ENCODE data around the gene PRCC.

DNA sequence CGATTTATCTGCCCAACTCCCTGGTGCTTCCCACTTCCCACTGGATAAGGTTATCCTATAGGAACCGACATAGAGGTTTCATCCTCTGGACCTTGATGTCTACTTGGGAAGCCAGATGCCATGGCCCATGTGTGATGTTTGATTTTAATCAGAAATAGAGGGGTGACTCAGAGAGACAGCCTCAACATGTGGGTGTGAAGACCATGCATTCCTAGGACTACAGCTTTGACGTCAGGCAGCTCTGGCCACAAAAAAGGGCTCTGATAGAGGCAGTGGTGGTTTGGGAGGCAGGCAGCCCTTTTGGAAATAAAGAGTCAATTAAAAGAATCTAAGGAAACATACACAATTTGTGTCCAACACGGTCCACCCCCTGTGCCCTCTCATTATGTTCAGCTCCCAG is 54.5 kb downstream of the PRCC start:
- TF ChIP-seq, protein P1, sequence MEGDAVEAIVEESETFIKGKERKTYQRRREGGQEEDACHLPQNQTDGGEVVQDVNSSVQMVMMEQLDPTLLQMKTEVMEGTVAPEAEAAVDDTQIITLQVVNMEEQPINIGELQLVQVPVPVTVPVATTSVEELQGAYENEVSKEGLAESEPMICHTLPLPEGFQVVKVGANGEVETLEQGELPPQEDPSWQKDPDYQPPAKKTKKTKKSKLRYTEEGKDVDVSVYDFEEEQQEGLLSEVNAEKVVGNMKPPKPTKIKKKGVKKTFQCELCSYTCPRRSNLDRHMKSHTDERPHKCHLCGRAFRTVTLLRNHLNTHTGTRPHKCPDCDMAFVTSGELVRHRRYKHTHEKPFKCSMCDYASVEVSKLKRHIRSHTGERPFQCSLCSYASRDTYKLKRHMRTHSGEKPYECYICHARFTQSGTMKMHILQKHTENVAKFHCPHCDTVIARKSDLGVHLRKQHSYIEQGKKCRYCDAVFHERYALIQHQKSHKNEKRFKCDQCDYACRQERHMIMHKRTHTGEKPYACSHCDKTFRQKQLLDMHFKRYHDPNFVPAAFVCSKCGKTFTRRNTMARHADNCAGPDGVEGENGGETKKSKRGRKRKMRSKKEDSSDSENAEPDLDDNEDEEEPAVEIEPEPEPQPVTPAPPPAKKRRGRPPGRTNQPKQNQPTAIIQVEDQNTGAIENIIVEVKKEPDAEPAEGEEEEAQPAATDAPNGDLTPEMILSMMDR (IDR thresholded peaks at IDR 0.05): no peak
- TF ChIP-seq POLR2A (IDR thresholded peaks at IDR 0.05): no peak

Measured in adrenal gland (tissue), 5 donors.